ENCODE data around the gene HOXD11. TPM values are rescaled to one million over a fixed set of nuclear protein-coding genes. Genes with fewer than 3 reads are reported as not detected.

Gene HOXD11
- total RNA-seq, 1 experiment from 2014 or later = not detected

DNA sequence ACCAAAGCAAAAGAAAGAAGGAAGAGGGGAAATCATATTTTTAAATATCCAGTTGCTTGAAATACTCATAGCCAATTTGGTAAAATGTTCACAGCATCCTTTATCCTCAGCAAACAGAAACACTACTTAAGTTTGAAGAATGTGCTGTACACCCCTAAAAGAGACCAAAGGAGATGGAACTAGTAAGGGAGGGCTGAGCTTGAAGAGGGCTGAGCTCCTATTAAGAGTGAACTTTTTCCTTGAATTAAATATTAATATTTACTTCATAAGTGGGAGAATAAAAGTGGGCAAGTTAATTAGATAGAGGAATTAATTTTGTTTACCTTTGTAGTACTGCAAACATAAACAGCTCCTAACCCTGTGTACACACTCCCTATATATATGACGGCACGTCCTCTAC lies 30.3 kb upstream of the HOXD11 start:
- no TSS peak for BruUV-seq (replicated peaks)
- no peak overlapping the region for H3K27ac Mint-ChIP-seq (ENCODE audit: low read depth, unreplicated experiment)
- CTCF ChIA-PET = interaction anchor here (2.7 kb wide), 1 partner anchor 9 kb away, joined by 8 read pairs; no protein-coding TSS in a partner anchor
- no peak overlapping the region for H3K4me3 Mint-ChIP-seq (ENCODE audit: unreplicated experiment)
- peaks cover 76% of the 10 kb centered on the region for H3K27me3 Mint-ChIP-seq (ENCODE audit: insufficient read depth, unreplicated experiment)
- H3K36me3 Mint-ChIP-seq (ENCODE audit: insufficient read depth, unreplicated experiment) = no peaks in the 10 kb centered on the region
- H3K9me3 Mint-ChIP-seq (ENCODE audit: unreplicated experiment) = peaks cover 5% of the 10 kb centered on the region
- no peak for DNase-seq (ENCODE audit: unreplicated experiment)
- POLR2A ChIA-PET = no interaction called here
- TF ChIP-seq, protein P1, sequence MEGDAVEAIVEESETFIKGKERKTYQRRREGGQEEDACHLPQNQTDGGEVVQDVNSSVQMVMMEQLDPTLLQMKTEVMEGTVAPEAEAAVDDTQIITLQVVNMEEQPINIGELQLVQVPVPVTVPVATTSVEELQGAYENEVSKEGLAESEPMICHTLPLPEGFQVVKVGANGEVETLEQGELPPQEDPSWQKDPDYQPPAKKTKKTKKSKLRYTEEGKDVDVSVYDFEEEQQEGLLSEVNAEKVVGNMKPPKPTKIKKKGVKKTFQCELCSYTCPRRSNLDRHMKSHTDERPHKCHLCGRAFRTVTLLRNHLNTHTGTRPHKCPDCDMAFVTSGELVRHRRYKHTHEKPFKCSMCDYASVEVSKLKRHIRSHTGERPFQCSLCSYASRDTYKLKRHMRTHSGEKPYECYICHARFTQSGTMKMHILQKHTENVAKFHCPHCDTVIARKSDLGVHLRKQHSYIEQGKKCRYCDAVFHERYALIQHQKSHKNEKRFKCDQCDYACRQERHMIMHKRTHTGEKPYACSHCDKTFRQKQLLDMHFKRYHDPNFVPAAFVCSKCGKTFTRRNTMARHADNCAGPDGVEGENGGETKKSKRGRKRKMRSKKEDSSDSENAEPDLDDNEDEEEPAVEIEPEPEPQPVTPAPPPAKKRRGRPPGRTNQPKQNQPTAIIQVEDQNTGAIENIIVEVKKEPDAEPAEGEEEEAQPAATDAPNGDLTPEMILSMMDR (IDR thresholded peaks at IDR 0.05; ENCODE audit: unreplicated experiment) = no peak
- intact Hi-C loops (cut with micrococcal nuclease) = no loop called here
- H3K4me1 Mint-ChIP-seq (ENCODE audit: insufficient read depth, unreplicated experiment) = no peaks in the 10 kb centered on the region

DNA sequence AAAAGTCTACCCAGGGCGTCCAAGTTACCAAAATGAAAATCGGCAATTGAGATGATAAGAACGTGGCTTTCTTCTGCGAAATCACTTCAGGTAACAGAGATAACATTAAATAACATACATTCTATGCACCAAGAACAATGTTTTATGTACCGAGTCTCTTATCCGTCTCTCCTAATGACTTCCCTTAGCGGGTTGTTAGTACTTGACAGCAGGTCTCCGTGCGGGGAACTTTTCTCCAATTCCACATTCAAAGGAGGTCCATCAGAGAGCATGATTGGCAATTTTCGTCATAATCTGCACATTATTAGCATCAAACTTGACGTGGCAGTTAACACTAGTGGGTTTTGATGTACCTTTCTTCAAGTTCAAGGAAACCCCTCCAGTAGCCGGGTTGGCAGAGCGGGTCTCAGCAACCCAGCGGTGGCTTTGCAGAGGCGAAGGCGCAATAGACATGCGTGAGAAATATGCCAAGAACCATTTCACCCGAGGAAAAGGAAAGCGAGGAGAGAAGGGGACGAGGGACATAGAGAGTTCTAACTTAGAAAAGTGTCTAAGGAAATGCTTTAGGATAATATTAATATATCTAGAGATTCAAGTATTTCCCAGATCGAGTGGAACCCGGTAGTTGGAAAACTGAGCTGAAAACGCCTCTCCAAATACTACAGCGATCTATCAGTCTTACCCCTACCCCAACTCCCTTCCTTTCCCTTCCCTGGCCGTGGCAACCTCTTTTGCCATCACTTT lies 28.4 kb upstream of the HOXD11 start:
- TF ChIP-seq, protein P1 (IDR thresholded peaks at IDR 0.05; ENCODE audit: unreplicated experiment) = no peak
- Mint-ChIP-seq H3K27ac (ENCODE audit: low read depth, unreplicated experiment) (no peak overlapping the region), H3K4me1 (ENCODE audit: insufficient read depth, unreplicated experiment) (no peaks in the 10 kb centered on the region), H3K4me3 (ENCODE audit: unreplicated experiment) (no peak overlapping the region), H3K36me3 (ENCODE audit: insufficient read depth, unreplicated experiment) (no peaks in the 10 kb centered on the region), H3K27me3 (ENCODE audit: insufficient read depth, unreplicated experiment) (peaks cover 64% of the 10 kb centered on the region), H3K9me3 (ENCODE audit: unreplicated experiment) (peaks cover 10% of the 10 kb centered on the region)
- intact Hi-C loops (cut with micrococcal nuclease) = no loop called here
- ChIA-PET POLR2A (no interaction called here), CTCF (interaction anchor here (0.7 to 2.3 kb wide), 4 partner anchors 15 to 1082 kb away, joined by 3 to 11 read pairs (median 4); no protein-coding TSS in a partner anchor)
- no peak for DNase-seq (ENCODE audit: unreplicated experiment)
- no TSS peak for BruUV-seq (replicated peaks)

DNA sequence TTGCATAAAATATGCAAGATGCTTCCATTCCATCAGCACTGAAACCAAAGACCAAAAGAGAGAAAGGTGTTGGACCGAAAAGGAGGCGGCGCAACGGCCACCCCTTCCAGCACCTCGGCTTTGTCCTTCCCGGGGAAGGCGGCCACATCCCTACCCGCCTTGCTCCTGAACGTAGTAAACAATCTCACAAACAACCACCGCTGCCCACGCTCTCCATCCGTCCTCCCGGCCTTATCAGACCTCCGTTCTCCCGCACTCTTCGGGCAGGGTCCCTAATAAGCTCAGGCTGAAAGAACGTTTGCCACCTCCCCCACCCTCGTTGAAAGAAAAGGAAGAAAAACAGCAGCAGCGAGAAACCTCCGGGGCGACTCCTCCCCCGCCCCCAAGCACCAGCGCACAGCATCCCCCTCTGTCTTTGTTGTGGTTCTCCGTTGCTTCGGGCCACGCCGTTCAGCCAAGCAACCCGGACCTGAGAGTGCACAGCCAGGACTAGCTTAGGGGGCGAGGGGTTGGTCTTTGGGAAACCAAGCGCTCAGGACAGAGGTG lies 27.7 kb upstream of the HOXD11 start:
- ChIA-PET POLR2A (no interaction called here), CTCF (interaction anchor here (0.7 to 2.3 kb wide), 6 partner anchors 13 to 1309 kb away, joined by 3 to 11 read pairs (median 3); no protein-coding TSS in a partner anchor)
- Mint-ChIP-seq H3K4me3 (ENCODE audit: unreplicated experiment) (peak overlapping the region; percentile 18), H3K4me1 (ENCODE audit: insufficient read depth, unreplicated experiment) (no peaks in the 10 kb centered on the region), H3K9me3 (ENCODE audit: unreplicated experiment) (peaks cover 13% of the 10 kb centered on the region), H3K27ac (ENCODE audit: low read depth, unreplicated experiment) (no peak overlapping the region), H3K27me3 (ENCODE audit: insufficient read depth, unreplicated experiment) (peaks cover 64% of the 10 kb centered on the region), H3K36me3 (ENCODE audit: insufficient read depth, unreplicated experiment) (no peaks in the 10 kb centered on the region)
- intact Hi-C loops (cut with micrococcal nuclease) = no loop called here
- no TSS peak for BruUV-seq (replicated peaks)
- no peak for DNase-seq (ENCODE audit: unreplicated experiment)
- TF ChIP-seq, protein P1 (IDR thresholded peaks at IDR 0.05; ENCODE audit: unreplicated experiment) = no peak

DNA sequence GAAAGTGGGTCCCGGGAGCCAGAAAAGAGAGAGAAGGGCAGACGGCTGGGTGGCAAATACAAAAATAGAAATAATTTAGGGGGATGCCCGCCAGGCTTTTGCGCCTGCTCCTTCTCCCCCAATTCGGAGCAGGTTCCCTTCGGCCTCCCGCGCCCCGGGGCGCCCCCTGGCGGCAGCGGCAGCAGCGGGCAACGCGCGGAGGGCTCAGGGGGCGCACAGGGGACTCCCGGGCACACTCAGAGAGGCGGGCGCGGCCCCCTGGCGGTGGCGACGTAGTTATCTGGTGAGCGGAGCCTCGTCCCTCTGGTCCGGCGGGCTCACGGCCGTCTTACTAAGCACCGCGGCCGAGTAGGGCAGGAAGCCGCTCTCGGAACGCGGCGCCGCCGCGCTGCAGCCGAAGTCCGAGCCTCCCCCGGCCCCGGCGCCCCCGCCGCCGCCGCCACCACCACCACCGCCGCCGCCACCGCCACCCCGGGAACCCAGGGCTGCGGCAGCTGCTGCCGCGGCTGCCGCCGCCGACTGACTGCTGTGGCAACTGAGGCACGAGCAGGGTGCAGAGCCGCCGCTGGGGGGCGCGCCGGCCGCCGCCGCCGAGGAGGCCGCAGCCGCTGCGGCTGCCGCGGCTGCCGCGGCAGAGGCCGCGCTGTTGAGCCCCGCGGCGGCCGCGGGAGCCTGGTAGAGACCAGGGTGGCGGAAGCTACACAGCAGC lies 27.1 kb upstream of the HOXD11 start:
- no peak for DNase-seq (ENCODE audit: unreplicated experiment)
- H3K27ac Mint-ChIP-seq (ENCODE audit: low read depth, unreplicated experiment) = no peak overlapping the region
- CTCF ChIA-PET = interaction anchor here (0.7 to 2.3 kb wide), 8 partner anchors 12 to 1309 kb away, joined by 3 to 11 read pairs (median 3); no protein-coding TSS in a partner anchor
- H3K4me1 Mint-ChIP-seq (ENCODE audit: insufficient read depth, unreplicated experiment) = no peaks in the 10 kb centered on the region
- peaks cover 64% of the 10 kb centered on the region for H3K27me3 Mint-ChIP-seq (ENCODE audit: insufficient read depth, unreplicated experiment)
- no peak overlapping the region for H3K4me3 Mint-ChIP-seq (ENCODE audit: unreplicated experiment)
- peaks cover 13% of the 10 kb centered on the region for H3K9me3 Mint-ChIP-seq (ENCODE audit: unreplicated experiment)
- H3K36me3 Mint-ChIP-seq (ENCODE audit: insufficient read depth, unreplicated experiment) = no peaks in the 10 kb centered on the region
- intact Hi-C loops (cut with micrococcal nuclease) = loop anchor here (10.0 kb wide), 1 partner anchor 115 kb away; no protein-coding TSS in a partner anchor
- BruUV-seq (replicated peaks) = no TSS peak
- TF ChIP-seq, protein P1 (IDR thresholded peaks at IDR 0.05; ENCODE audit: unreplicated experiment) = peak; percentile 30
- POLR2A ChIA-PET = no interaction called here
